ENCODE data around the gene MRPL49. TPM values are rescaled to one million over a fixed set of nuclear protein-coding genes. Genes with fewer than 3 reads are reported as not detected.

The MRPL49 gene
- total RNA-seq, 1 experiment from 2014 or later: 55.9 TPM

DNA sequence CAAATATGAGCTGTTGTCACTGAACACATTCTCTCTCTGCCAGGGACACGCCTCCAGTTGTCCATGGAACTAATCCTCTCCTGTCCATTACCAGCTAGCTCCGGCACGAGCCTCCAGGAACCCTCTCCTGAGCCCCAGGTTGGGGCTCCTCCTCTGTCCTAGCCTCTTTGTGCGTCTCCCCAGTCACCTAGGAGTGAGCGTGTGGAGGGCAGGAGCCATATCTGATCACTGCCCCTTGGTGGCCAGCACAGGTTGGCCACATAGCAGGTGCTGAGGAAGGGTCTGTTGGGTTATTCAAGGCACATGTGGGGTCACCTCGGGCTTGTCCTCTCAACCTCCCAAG is 9.7 kb downstream of the MRPL49 start:
- peaks cover 20% of the 10 kb centered on the region for H3K36me3 Mint-ChIP-seq
- H3K9me3 Mint-ChIP-seq: no peaks in the 10 kb centered on the region
- H3K4me1 Mint-ChIP-seq: peaks cover 18% of the 10 kb centered on the region
- H3K4me3 Mint-ChIP-seq: no peak overlapping the region
- H3K27ac Mint-ChIP-seq: no peak overlapping the region
- ATAC-seq: no peak
- ChIA-PET POLR2A (interaction anchor here (1.8 kb wide), 1 partner anchor 10 kb away, joined by 7 read pairs; the partner anchor contains the start of genes FAU and MRPL49), CTCF (interaction anchor here (3.1 kb wide), 1 partner anchor 14 kb away, joined by 13 read pairs; the partner anchor contains the start of gene ZNHIT2)
- no peak for DNase-seq (ENCODE audit: low spot score)
- TF ChIP-seq NFATC4 (CRISPR knock-in tag; IDR thresholded peaks at IDR 0.05) (no peak), ZNF121 (CRISPR knock-in tag; IDR thresholded peaks at IDR 0.05) (no peak)
- TF ChIP-seq, protein P1, sequence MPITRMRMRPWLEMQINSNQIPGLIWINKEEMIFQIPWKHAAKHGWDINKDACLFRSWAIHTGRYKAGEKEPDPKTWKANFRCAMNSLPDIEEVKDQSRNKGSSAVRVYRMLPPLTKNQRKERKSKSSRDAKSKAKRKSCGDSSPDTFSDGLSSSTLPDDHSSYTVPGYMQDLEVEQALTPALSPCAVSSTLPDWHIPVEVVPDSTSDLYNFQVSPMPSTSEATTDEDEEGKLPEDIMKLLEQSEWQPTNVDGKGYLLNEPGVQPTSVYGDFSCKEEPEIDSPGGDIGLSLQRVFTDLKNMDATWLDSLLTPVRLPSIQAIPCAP (CRISPR knock-in tag; IDR thresholded peaks at IDR 0.05): no peak
- H3K27me3 Mint-ChIP-seq (ENCODE audit: low read depth): no peaks in the 10 kb centered on the region

DNA sequence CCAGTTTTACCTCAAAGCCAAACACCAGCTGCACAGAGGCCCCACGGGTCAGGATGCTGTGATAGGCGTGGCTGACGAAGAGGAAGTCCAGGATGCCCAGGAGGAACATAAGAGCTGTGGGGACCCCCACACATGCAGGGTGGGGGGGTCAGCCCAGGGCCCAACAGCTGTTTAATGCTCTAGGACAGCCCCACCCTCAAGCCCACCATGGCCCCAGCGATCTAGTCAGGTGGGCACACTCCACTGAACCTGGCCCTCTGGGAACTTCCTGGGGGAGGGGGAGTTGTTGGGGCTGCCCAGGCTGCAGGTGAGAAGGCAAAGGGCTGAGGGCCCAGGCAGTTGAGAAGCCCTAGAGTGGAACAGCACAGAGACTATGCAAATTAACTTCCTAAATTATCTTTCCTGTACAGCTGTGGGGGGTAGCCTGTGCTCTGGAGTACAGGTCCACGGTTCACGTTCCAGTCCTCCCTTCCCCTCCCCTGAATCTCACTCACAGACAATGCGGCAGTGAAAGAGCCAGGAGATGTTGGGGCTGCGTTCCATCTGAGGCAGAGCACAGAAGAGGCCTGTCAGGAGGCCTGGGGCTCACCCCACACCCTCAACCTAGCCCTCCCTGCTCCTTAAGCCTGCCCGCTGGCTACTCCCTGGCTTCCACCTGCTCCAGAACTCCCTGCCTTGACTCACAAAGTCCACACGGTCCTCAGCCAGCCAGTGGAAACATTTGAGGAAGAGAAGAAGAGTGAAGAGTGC is 10.3 kb downstream of the MRPL49 start:
- DNase-seq (ENCODE audit: low spot score) (no peak), ATAC-seq (no peak)
- Mint-ChIP-seq H3K36me3 (peaks cover 16% of the 10 kb centered on the region), H3K9me3 (no peaks in the 10 kb centered on the region), H3K27ac (0 out of 2 replicates have a peak overlapping the region, but pooled peaks have one; percentile 60), H3K4me3 (peak overlapping the region; percentile 98), H3K27me3 (ENCODE audit: low read depth) (no peaks in the 10 kb centered on the region), H3K4me1 (peaks cover 18% of the 10 kb centered on the region)
- POLR2A ChIA-PET: interaction anchor here (1.8 kb wide), 1 partner anchor 11 kb away, joined by 7 read pairs; the partner anchor contains the start of genes FAU and MRPL49
- TF ChIP-seq EMX1 (CRISPR knock-in tag; IDR thresholded peaks at IDR 0.05) (no peak), ELF4 (CRISPR knock-in tag; IDR thresholded peaks at IDR 0.05; ENCODE audit: low read depth) (no peak), ZNF138 (CRISPR knock-in tag; conservative IDR thresholded peaks at IDR 0.05) (no peak), SOX15 (CRISPR knock-in tag; IDR thresholded peaks at IDR 0.05) (no peak), ZNF121 (CRISPR knock-in tag; IDR thresholded peaks at IDR 0.05) (no peak), SMAD4 (CRISPR knock-in tag; IDR thresholded peaks at IDR 0.05) (no peak), GABPB1 (CRISPR knock-in tag; IDR thresholded peaks at IDR 0.05) (no peak), GRHL2 (CRISPR knock-in tag; IDR thresholded peaks at IDR 0.05; ENCODE audit: insufficient replicate concordance, severe bottlenecking) (no peak), NR1H2 (CRISPR knock-in tag; IDR thresholded peaks at IDR 0.05) (no peak), ZNF396 (CRISPR knock-in tag; IDR thresholded peaks at IDR 0.05; ENCODE audit: borderline replicate concordance) (no peak), OVOL2 (CRISPR knock-in tag; IDR thresholded peaks at IDR 0.05; ENCODE audit: borderline replicate concordance) (no peak), FOXP1 (CRISPR knock-in tag; IDR thresholded peaks at IDR 0.05; ENCODE audit: borderline replicate concordance) (no peak), GTF2I (CRISPR knock-in tag; conservative IDR thresholded peaks at IDR 0.05) (no peak), SP1 (CRISPR knock-in tag; conservative IDR thresholded peaks at IDR 0.05) (no peak)
- TF ChIP-seq, protein P2, sequence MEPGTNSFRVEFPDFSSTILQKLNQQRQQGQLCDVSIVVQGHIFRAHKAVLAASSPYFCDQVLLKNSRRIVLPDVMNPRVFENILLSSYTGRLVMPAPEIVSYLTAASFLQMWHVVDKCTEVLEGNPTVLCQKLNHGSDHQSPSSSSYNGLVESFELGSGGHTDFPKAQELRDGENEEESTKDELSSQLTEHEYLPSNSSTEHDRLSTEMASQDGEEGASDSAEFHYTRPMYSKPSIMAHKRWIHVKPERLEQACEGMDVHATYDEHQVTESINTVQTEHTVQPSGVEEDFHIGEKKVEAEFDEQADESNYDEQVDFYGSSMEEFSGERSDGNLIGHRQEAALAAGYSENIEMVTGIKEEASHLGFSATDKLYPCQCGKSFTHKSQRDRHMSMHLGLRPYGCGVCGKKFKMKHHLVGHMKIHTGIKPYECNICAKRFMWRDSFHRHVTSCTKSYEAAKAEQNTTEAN (CRISPR knock-in tag; IDR thresholded peaks at IDR 0.05): no peak
- TF ChIP-seq, protein P3, sequence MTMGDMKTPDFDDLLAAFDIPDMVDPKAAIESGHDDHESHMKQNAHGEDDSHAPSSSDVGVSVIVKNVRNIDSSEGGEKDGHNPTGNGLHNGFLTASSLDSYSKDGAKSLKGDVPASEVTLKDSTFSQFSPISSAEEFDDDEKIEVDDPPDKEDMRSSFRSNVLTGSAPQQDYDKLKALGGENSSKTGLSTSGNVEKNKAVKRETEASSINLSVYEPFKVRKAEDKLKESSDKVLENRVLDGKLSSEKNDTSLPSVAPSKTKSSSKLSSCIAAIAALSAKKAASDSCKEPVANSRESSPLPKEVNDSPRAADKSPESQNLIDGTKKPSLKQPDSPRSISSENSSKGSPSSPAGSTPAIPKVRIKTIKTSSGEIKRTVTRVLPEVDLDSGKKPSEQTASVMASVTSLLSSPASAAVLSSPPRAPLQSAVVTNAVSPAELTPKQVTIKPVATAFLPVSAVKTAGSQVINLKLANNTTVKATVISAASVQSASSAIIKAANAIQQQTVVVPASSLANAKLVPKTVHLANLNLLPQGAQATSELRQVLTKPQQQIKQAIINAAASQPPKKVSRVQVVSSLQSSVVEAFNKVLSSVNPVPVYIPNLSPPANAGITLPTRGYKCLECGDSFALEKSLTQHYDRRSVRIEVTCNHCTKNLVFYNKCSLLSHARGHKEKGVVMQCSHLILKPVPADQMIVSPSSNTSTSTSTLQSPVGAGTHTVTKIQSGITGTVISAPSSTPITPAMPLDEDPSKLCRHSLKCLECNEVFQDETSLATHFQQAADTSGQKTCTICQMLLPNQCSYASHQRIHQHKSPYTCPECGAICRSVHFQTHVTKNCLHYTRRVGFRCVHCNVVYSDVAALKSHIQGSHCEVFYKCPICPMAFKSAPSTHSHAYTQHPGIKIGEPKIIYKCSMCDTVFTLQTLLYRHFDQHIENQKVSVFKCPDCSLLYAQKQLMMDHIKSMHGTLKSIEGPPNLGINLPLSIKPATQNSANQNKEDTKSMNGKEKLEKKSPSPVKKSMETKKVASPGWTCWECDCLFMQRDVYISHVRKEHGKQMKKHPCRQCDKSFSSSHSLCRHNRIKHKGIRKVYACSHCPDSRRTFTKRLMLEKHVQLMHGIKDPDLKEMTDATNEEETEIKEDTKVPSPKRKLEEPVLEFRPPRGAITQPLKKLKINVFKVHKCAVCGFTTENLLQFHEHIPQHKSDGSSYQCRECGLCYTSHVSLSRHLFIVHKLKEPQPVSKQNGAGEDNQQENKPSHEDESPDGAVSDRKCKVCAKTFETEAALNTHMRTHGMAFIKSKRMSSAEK (CRISPR knock-in tag; IDR thresholded peaks at IDR 0.05; ENCODE audit: borderline replicate concordance): no peak
- TF ChIP-seq, protein P4, sequence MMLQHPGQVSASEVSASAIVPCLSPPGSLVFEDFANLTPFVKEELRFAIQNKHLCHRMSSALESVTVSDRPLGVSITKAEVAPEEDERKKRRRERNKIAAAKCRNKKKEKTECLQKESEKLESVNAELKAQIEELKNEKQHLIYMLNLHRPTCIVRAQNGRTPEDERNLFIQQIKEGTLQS (CRISPR knock-in tag; conservative IDR thresholded peaks at IDR 0.05): no peak
- TF ChIP-seq, protein P5, sequence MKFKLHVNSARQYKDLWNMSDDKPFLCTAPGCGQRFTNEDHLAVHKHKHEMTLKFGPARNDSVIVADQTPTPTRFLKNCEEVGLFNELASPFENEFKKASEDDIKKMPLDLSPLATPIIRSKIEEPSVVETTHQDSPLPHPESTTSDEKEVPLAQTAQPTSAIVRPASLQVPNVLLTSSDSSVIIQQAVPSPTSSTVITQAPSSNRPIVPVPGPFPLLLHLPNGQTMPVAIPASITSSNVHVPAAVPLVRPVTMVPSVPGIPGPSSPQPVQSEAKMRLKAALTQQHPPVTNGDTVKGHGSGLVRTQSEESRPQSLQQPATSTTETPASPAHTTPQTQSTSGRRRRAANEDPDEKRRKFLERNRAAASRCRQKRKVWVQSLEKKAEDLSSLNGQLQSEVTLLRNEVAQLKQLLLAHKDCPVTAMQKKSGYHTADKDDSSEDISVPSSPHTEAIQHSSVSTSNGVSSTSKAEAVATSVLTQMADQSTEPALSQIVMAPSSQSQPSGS (CRISPR knock-in tag; IDR thresholded peaks at IDR 0.05; ENCODE audit: borderline replicate concordance, low read depth): no peak
- CTCF ChIA-PET: interaction anchor here (3.1 to 3.7 kb wide), 3 partner anchors 15 to 49 kb away, joined by 13 to 40 read pairs (median 35); partner anchors contain the start of genes CAPN1, TM7SF2 and ZNHIT2

Data from WTC11 (cell line).